Left ventricle myocardium superior (tissue), 1 donor: Measurements from ENCODE around the gene ADORA1. TPM values are rescaled to one million over a fixed set of nuclear protein-coding genes. Genes with fewer than 3 reads are reported as not detected.

Experiments used
- ATAC-seq: fragments of 200-7000 bp; cut with Tn5 transposase; one replicate; pipeline ENCODE4 v1.9.1; 2020; ENCODE audit warnings: mild to moderate bottlenecking, moderate library complexity
- DNase-seq: peaks from one replicate; pipeline ENCODE4 v3.0.0-alpha.2; 2020
- intact Hi-C: fragments of 100-400 bp; cut with micrococcal nuclease; formaldehyde crosslinking; loops from one replicate; pipeline ENCODE4 v1.11.0; 2022
- total RNA-seq: library from RNA; stranded (reverse); fragmentation: NEBNext Ultra II Directional; extraction: Animal tissue kit (Norgen Biotek cat#: 25700); gene quantifications from one replicate; pipeline ENCODE4 v1.2.1, GENCODE V29; 2021
- donor health status: DM: no; HTN: yes; CAD: no; lungs with severe emphysema.

Gene ADORA1
- total RNA-seq, 1 donor from 2014 or later, result 13.5 TPM

- intact Hi-C loops, result no loop called here
- ATAC-seq (no peak), DNase-seq (no peak)
These were observed 35.7 kb upstream of the ADORA1 start for GRCh38 chr1:203091761-203092330.

- ATAC-seq, result no peak
- intact Hi-C loops, result no loop called here
- DNase-seq, result no peak
These were observed 33.6 kb upstream of the ADORA1 start for GRCh38 chr1:203093754-203094410.

GRCh38 chr1:203095061-203095690 is 32.4 kb upstream of the ADORA1 start:
- DNase-seq (no peak), ATAC-seq (no peak)
- intact Hi-C loops, result no loop called here

- no peak for DNase-seq
- intact Hi-C loops, result no loop called here
These were observed 31.0 kb upstream of the ADORA1 start for GRCh38 chr1:203096566-203096965.

GRCh38 chr1:203097001-203097400 is 30.5 kb upstream of the ADORA1 start:
- no peak for ATAC-seq
- DNase-seq, result no peak
- intact Hi-C loops, result no loop called here

More at GRCh38 chr1:203096566-203096965, 31.0 kb upstream of the ADORA1 start:
- ATAC-seq, result no peak

- intact Hi-C loops, result no loop called here
- ATAC-seq (no peak), DNase-seq (no peak)
These were observed 29.1 kb upstream of the ADORA1 start for GRCh38 chr1:203098445-203098844.

- intact Hi-C loops, result no loop called here
- ATAC-seq, result no peak
- no peak for DNase-seq
These were observed 28.5 kb upstream of the ADORA1 start for GRCh38 chr1:203098914-203099520.

GRCh38 chr1:203099805-203100515 is 27.6 kb upstream of the ADORA1 start:
- ATAC-seq, result no peak

GRCh38 chr1:203100516-203100869 is 27.0 kb upstream of the ADORA1 start:
- ATAC-seq, result no peak
- intact Hi-C loops, result no loop called here
- DNase-seq, result no peak

More at GRCh38 chr1:203099805-203100515, 27.6 kb upstream of the ADORA1 start:
- no peak for DNase-seq
- intact Hi-C loops, result no loop called here

GRCh38 chr1:203101813-203102634 is 25.5 kb upstream of the ADORA1 start:
- intact Hi-C loops, result no loop called here
- DNase-seq (no peak), ATAC-seq (no peak)

GRCh38 chr1:203103216-203103615 is 24.3 kb upstream of the ADORA1 start:
- ATAC-seq (no peak), DNase-seq (no peak)
- intact Hi-C loops, result no loop called here

GRCh38 chr1:203103829-203104495 is 23.6 kb upstream of the ADORA1 start:
- DNase-seq, result no peak

GRCh38 chr1:203104789-203105390 is 22.6 kb upstream of the ADORA1 start:
- DNase-seq (no peak), ATAC-seq (no peak)
- intact Hi-C loops, result no loop called here

More at GRCh38 chr1:203103829-203104495, 23.6 kb upstream of the ADORA1 start:
- ATAC-seq, result no peak
- intact Hi-C loops, result no loop called here

GRCh38 chr1:203112475-203112874 is 15.1 kb upstream of the ADORA1 start:
- intact Hi-C loops, result no loop called here
- DNase-seq, result no peak
- ATAC-seq, result no peak

GRCh38 chr1:203113308-203113707 is 14.2 kb upstream of the ADORA1 start:
- no peak for ATAC-seq
- DNase-seq, result no peak
- intact Hi-C loops, result no loop called here

GRCh38 chr1:203114202-203114601 is 13.3 kb upstream of the ADORA1 start:
- DNase-seq (no peak), ATAC-seq (no peak)
- intact Hi-C loops, result no loop called here

- intact Hi-C loops, result loop anchor here (5.0 kb wide), 2 partner anchors 56 to 96 kb away; no protein-coding TSS in a partner anchor
- ATAC-seq, result no peak
- DNase-seq, result no peak
These were observed 11.3 kb upstream of the ADORA1 start for GRCh38 chr1:203116091-203116820.
